H1 (cell line): ENCODE results near the gene HES1. TPM values are rescaled to one million over a fixed set of nuclear protein-coding genes. Genes with fewer than 3 reads are reported as not detected.

Experiments used
- ASH2L ChIP-seq: fragments of 200-600, 300-600 bp; sonication (generic); IDR thresholded peaks from one replicate; pipeline ENCODE4 v1.7.1; 2017; ENCODE audit warnings: low read length
- BACH1 ChIP-seq: IDR thresholded peaks from 2 replicates; pipeline ENCODE4 v1.6.1; 2012; ENCODE audit warnings: low read length, improper control_type of control experiment
- BCL11A ChIP-seq, 2 experiments: IDR thresholded peaks; one replicate each; pipeline ENCODE4 v1.6.1; 2011; ENCODE audit warnings: low read depth in 2 of 2, low read length in 2 of 2, mild to moderate bottlenecking in 2 of 2
- CTBP2 ChIP-seq: IDR thresholded peaks from 2 replicates; pipeline ENCODE4 v1.7.0; 2011; ENCODE audit warnings: borderline replicate concordance, mild to moderate bottlenecking, moderate library complexity, mixed read lengths, low read length; ENCODE audit not compliant: insufficient read depth, insufficient read length
- E2F6 ChIP-seq: IDR thresholded peaks from 2 replicates; pipeline ENCODE4 v1.6.1; 2012; ENCODE audit warnings: inconsistent platforms
- FOSL1 ChIP-seq: IDR thresholded peaks from 2 replicates; pipeline ENCODE4 v1.6.1; 2011; ENCODE audit warnings: mild to moderate bottlenecking, low read depth, low read length, moderate library complexity; ENCODE audit not compliant: insufficient read depth
- HDAC2 ChIP-seq, 2 experiments: fragments of 300-600 bp in 1 of 2; sonication (generic) in 1 of 2; IDR thresholded peaks; 2 replicates each; pipeline ENCODE4 v1.6.1; 2011 to 2012; ENCODE audit warnings: low read depth in 2 of 2, low read length in 2 of 2, mild to moderate bottlenecking in 2 of 2, moderate library complexity in 2 of 2, borderline replicate concordance in 1 of 2, inconsistent platforms in 1 of 2
- MAX ChIP-seq: IDR thresholded peaks from 2 replicates; pipeline ENCODE4 v1.6.1; 2012; ENCODE audit warnings: inconsistent platforms
- RFX5 ChIP-seq: IDR thresholded peaks from 2 replicates; pipeline ENCODE4 v1.6.1; 2011; ENCODE audit warnings: low read depth, low read length, improper control_type of control experiment, borderline replicate concordance
- SAP30 ChIP-seq: fragments of 300-600 bp; sonication (generic); IDR thresholded peaks from 2 replicates; pipeline ENCODE4 v1.7.1; 2012; ENCODE audit warnings: low read length, moderate library complexity, mild to moderate bottlenecking, inconsistent platforms; ENCODE audit not compliant: insufficient read depth, insufficient replicate concordance
- SIN3A ChIP-seq, 2 experiments: IDR thresholded peaks in 1 of 2; conservative IDR thresholded peaks in 1 of 2; 2 replicates each; pipeline ENCODE4 v1.6.1; 2011 to 2012; ENCODE audit warnings: low read length in 2 of 2, improper control_type of control experiment in 1 of 2, low read depth in 1 of 2, mild to moderate bottlenecking in 1 of 2
- SP2 ChIP-seq: IDR thresholded peaks from 2 replicates; pipeline ENCODE4 v1.6.1; 2012; ENCODE audit warnings: mild to moderate bottlenecking, low read length, inconsistent platforms
- SUZ12 ChIP-seq: fragments of 200-600 bp; sonication (generic); IDR thresholded peaks from 2 replicates; pipeline ENCODE4 v1.6.1; 2012; ENCODE audit warnings: mild to moderate bottlenecking, inconsistent platforms, low read length, moderate library complexity, mixed read lengths
- TAF7 ChIP-seq: optimal IDR thresholded peaks from 2 replicates; pipeline ENCODE3; 2011; ENCODE audit warnings: low read depth, mild to moderate bottlenecking, inconsistent platforms, low read length, moderate library complexity, borderline replicate concordance
- polyA plus RNA-seq, 7 experiments: library from polyadenylated mRNA; depleted of rRNA in 3 of 7; stranded (reverse) in 5 of 7; unstranded in 2 of 7; fragments of >200 nt in 5 of 7; fragments of 200-250 nt in 2 of 7; gene quantifications; 1 replicate in 5 of 7; 2 replicates in 1 of 7; 4 replicates in 1 of 7; pipeline versions ENCODE4 v1.2.1 to v1.2.3, GENCODE V29; 2011 to 2013; ENCODE audit warnings: missing spikeins in 2 of 7, mixed read lengths in 2 of 7
- total RNA-seq: library from RNA; stranded (reverse); fragmentation: NEBNext Ultra II Directional; extraction: Animal tissue kit (Norgen Biotek cat#: 25700); gene quantifications from 2 replicates; pipeline ENCODE4 v1.2.1, GENCODE V29; 2021

HES1 gene
- total and polyA plus RNA-seq, 2 of the 8 experiments (the other 6 are each of a cell fraction or from before 2014, with no cell fraction given), result 7.9 to 12.9 TPM

- peak in 1 of 2 experiments; percentile 50; a peak in 1 of 4 replicates for TF ChIP-seq SIN3A (conservative IDR thresholded peaks at IDR 0.05 in 1 of 2, IDR thresholded peaks at IDR 0.05 in 1 of 2; ENCODE audit: low read depth in 1 of 2, low read length in 2 of 2)
- TF ChIP-seq BCL11A (IDR thresholded peaks at IDR 0.05; ENCODE audit: low read depth in 2 of 2, low read length in 2 of 2), result no peak
- TF ChIP-seq TAF7, result no peak
- no peak for TF ChIP-seq SUZ12
- TF ChIP-seq SP2, result no peak
- peak; percentile 60 for TF ChIP-seq E2F6
- TF ChIP-seq FOSL1, result no peak
- TF ChIP-seq BACH1, result no peak
- TF ChIP-seq CTBP2, result no peak
- no peak for TF ChIP-seq ASH2L
- TF ChIP-seq MAX, result peak; percentile 18; the same call in 1 of the 2 replicates
- TF ChIP-seq HDAC2 (IDR thresholded peaks at IDR 0.05; ENCODE audit: borderline replicate concordance in 1 of 2, low read depth in 2 of 2, low read length in 2 of 2), result no peak
- TF ChIP-seq SAP30, result no peak
- TF ChIP-seq RFX5, result no peak
These were observed 2.2 kb upstream of the HES1 start (continued) for GRCh38 chr3:194133661-194134230.
